Motor neuron (in vitro differentiated cells): ENCODE results near the gene ENHO. TPM values are rescaled to one million over a fixed set of nuclear protein-coding genes. Genes with fewer than 3 reads are reported as not detected.
"Not testable (repeated sequence)": the region's sequence is repeated elsewhere in the genome, so short reads cannot be mapped to it uniquely, and the experiment has no call there.

Source experiments
- ATAC-seq, 8 experiments: fragments of 200-7000 bp; cut with Tn5 transposase; replicated peaks in 6 of 8; 2 replicates each; pipeline ENCODE4 v1.8.0; 2021; ENCODE audit warnings: mild to moderate bottlenecking in 8 of 8, moderate library complexity in 8 of 8
- H3K27ac ChIP-seq, 2 donors: fragments of 250-450 bp; sonication (Bioruptor Pico); 2 replicates each; pipeline ENCODE4 v1.9.0; 2021; ENCODE audit warnings: antibody characterized with exemption in 2 of 2, mild to moderate bottlenecking in 2 of 2, moderate library complexity in 1 of 2
- H3K4me1 ChIP-seq, 2 donors: fragments of 250-450 bp; sonication (Bioruptor Pico); replicated peaks in 1 of 2; 2 replicates each; pipeline ENCODE4 v1.6.1; 2021; ENCODE audit warnings: antibody characterized with exemption in 2 of 2, mild to moderate bottlenecking in 2 of 2, moderate library complexity in 1 of 2
- H3K4me3 ChIP-seq, 5 donors: fragments of 250-450 bp; sonication (Bioruptor Pico); 2 replicates each; pipeline ENCODE4 v1.9.0; 2021; ENCODE audit warnings: antibody characterized with exemption in 5 of 5, mild to moderate bottlenecking in 5 of 5, moderate library complexity in 4 of 5
- WGBS, 10 experiments: fragments of 450-650 bp; shearing (Covaris generic); methylation state at CpG; one replicate each; pipeline ENCODE4 v1.0.0; 2022; 5-methylcytosine and 5-hydroxymethylcytosine counted together
- in situ Hi-C, 9 experiments: fragments of 400-800 bp; cut with MboI; loops; one replicate each; pipeline ENCODE4 v1.15.0; 2021; ENCODE audit warnings: low sequenced_read_pairs in 9 of 9, low pct_unique_long_range_greater_than_20kb in 2 of 9; ENCODE audit not compliant: unreplicated experiment in 9 of 9
- total RNA-seq, 8 experiments: library from RNA; unstranded; fragments of 300-600 nt; gene quantifications; 2 replicates each; pipeline versions ENCODE4 v1.2.3 to v1.2.4, GENCODE V29; 2022

Gene ENHO
- total RNA-seq, 8 experiments from 2014 or later: 3.9 to 25.4 (median 18.8) TPM

DNA sequence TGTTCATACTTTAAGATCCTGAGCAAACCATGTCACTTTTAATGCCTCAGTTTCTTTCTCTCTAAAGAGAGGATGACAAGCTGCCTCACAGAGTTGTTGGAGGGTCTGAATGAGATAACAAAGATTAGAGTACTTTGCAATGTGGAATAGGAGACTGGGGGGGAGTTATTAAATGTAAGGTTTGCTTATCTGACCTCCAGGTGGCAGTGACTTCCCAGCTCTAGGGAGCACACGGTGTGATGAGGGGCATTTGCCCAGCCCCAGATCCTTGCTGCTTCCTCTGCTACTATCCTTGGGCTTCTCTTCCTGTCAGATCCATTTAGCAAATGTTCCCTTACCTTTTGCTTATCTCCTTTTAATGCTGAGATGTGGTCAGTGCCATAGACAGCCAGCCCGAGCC, 30.7 kb downstream of the ENHO start:
- Histone ChIP-seq H3K27ac (no peak overlapping the region), H3K4me1 (no peaks in the 10 kb centered on the region), H3K4me3 (no peak overlapping the region)
- ATAC-seq: peak in 1 of 8 experiments; percentile 35
- 0% methylated on average over 1 of the region's 2 CpGs; no CpG with 5 or more reads in 9 of the 10 experiments for WGBS, 10 experiments
- in situ Hi-C loops: loop anchor here in 2 of 9 experiments (10.0 kb wide), 2 partner anchors 57 to 87 kb away; no protein-coding TSS in a partner anchor

- in situ Hi-C loops: loop anchor here in 2 of 9 experiments (10.0 kb wide), 2 partner anchors 57 to 87 kb away; no protein-coding TSS in a partner anchor
- WGBS, 10 experiments: 0% methylated on average over 1 of the region's 2 CpGs; no CpG with 5 or more reads in 8 of the 10 experiments
- Histone ChIP-seq H3K27ac (no peak overlapping the region), H3K4me3 (no peak overlapping the region), H3K4me1 (no peaks in the 10 kb centered on the region)
- ATAC-seq: no peak
Measured at GRCh38 chr9:34491596-34491995, 31.2 kb downstream of the ENHO start.

- H3K27ac ChIP-seq: no peak overlapping the region
- 0 to 75% (median 15%) methylated on average over 1 to 2 of the region's 3 CpGs; no CpG with 5 or more reads in 4 of the 10 experiments for WGBS, 10 experiments
- H3K4me3 ChIP-seq: no peak overlapping the region
- ATAC-seq: no peak
- in situ Hi-C loops: loop anchor here in 2 of 9 experiments (10.0 kb wide), 2 partner anchors 56 to 86 kb away; no protein-coding TSS in a partner anchor
- no peaks in the 10 kb centered on the region for H3K4me1 ChIP-seq
Measured at GRCh38 chr9:34490760-34491159, 32.0 kb downstream of the ENHO start.

DNA sequence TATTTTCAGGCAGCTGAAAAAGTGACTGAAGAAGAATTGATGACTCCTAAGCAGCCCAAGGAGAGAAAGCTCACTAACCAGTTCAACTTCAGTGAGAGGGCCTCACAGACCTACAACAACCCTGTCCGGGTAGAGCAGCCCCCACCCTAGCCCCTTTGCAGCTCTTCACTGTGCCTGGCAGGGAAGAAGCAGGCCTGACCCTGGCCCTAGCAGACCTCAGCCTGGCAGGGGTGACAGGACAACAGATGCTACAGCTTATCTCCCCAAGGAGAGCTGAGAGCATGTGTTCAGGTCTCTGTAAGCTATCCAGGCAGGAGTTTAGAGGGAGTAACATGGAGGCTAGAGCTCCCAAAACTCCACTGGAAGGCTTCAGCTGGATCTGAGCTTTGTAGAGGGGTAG, 32.4 kb downstream of the ENHO start:
- in situ Hi-C loops: loop anchor here in 2 of 9 experiments (10.0 kb wide), 2 partner anchors 56 to 86 kb away; no protein-coding TSS in a partner anchor
- Histone ChIP-seq H3K27ac (no peak overlapping the region), H3K4me3 (no peak overlapping the region), H3K4me1 (no peaks in the 10 kb centered on the region)
- no peak for ATAC-seq
- 17 to 63% methylated on average over 1 of the region's 1 CpG; no CpG with 5 or more reads in 8 of the 10 experiments for WGBS, 10 experiments

DNA sequence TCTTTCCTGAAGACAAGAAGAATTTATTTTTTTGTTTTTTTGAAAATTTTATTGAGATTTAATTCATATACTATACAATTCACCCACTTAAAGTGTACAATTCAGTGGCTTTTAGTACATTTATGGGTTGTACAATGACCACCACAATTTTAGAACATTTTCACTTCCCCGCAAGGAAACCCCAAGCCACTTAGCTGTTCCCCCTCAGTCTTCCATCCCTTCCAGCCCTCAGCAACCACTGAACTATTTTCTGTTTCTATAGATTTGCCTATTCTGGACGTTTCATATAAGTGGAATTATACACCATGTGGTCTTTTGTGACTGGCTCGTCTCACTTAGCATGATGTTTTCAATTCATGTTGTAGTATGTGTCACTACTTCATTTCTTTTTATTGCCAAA, 36.2 kb downstream of the ENHO start:
- Histone ChIP-seq H3K4me3 (no peak overlapping the region), H3K27ac (no peak overlapping the region), H3K4me1 (no peaks in the 10 kb centered on the region)
- 0 to 100% (median 67%) methylated on average over 1 to 3 of the region's 3 CpGs; no CpG with 5 or more reads in 2 of the 10 experiments for WGBS, 10 experiments
- in situ Hi-C loops: no loop called here
- no peak for ATAC-seq

GRCh38 chr9:34485822-34486221, 37.0 kb downstream of the ENHO start:
- no peak for ATAC-seq
- in situ Hi-C loops: no loop called here
- WGBS, 10 experiments: 9 to 100% (median 80%) methylated on average over 1 to 3 of the region's 6 CpGs; no CpG with 5 or more reads in 2 of the 10 experiments
- Histone ChIP-seq H3K27ac (no peak overlapping the region), H3K4me1 (no peaks in the 10 kb centered on the region), H3K4me3 (no peak overlapping the region)

GRCh38 chr9:34484678-34485077, 38.1 kb downstream of the ENHO start:
- Histone ChIP-seq H3K4me3 (no peak overlapping the region), H3K4me1 (peaks cover 0 to 4% of the 10 kb centered on the region in 2 donors), H3K27ac (no peak overlapping the region)
- no peak for ATAC-seq
- in situ Hi-C loops: no loop called here

DNA sequence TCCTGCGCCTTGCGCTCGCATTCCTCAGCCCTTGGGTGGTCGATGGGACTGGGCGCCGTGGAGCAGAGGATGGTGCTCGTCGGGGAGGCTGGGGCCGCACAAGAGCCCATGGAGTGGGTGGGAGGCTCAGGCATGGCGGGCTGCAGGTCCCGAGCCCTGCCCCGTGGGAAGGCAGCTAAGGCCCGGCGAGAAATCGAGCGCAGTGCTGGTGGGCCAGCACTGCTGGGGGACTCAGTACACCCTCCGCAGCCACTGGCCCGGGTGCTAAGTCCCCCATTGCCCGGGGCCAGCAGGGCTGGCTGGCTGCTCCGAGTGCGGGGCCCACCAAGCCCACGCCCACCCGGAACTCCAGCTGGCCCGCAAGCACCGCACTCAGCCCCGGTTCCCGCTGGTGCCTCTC, 40.0 kb downstream of the ENHO start:
- in situ Hi-C loops, H3K4me3 ChIP-seq, H3K27ac ChIP-seq, ATAC-seq: not testable (repeated sequence)
- H3K4me1 ChIP-seq: peaks cover 0 to 10% of the 10 kb centered on the region in 2 donors
- WGBS, 10 experiments: 100% methylated on average over 3 of the region's 27 CpGs; no CpG with 5 or more reads in 9 of the 10 experiments

GRCh38 chr9:34481620-34482019, 41.2 kb downstream of the ENHO start:
- WGBS, 10 experiments: 60 to 92% (median 91%) methylated on average over 1 to 5 of the region's 13 CpGs; no CpG with 5 or more reads in 7 of the 10 experiments
- peaks cover 0 to 10% of the 10 kb centered on the region in 2 donors for H3K4me1 ChIP-seq
- ATAC-seq, H3K27ac ChIP-seq, H3K4me3 ChIP-seq, in situ Hi-C loops: not testable (repeated sequence)

- H3K4me3 ChIP-seq: no peak overlapping the region
- in situ Hi-C loops: no loop called here
- H3K27ac ChIP-seq: no peak overlapping the region
- H3K4me1 ChIP-seq: peaks cover 0 to 10% of the 10 kb centered on the region in 2 donors
- ATAC-seq: peak in 5 of 8 experiments; percentile 14 to 79 (median 59)
- WGBS, 10 experiments: 0 to 44% (median 29%) methylated on average over 1 to 5 of the region's 5 CpGs; no CpG with 5 or more reads in 2 of the 10 experiments
Measured at GRCh38 chr9:34479431-34479866, 43.3 kb downstream of the ENHO start.

GRCh38 chr9:34477541-34477940, 45.2 kb downstream of the ENHO start:
- in situ Hi-C loops: no loop called here
- ATAC-seq: no peak
- Histone ChIP-seq H3K4me3 (no peak overlapping the region), H3K27ac (no peak overlapping the region), H3K4me1 (peaks cover 0 to 10% of the 10 kb centered on the region in 2 donors)
- 45 to 100% (median 86%) methylated on average over 1 of the region's 1 CpG; no CpG with 5 or more reads in 3 of the 10 experiments for WGBS, 10 experiments

- in situ Hi-C loops: no loop called here
- Histone ChIP-seq H3K4me3 (no peak overlapping the region), H3K27ac (no peak overlapping the region), H3K4me1 (peaks cover under 1 to 11% of the 10 kb centered on the region in 2 donors)
- ATAC-seq: no peak
- 0 to 72% (median 51%) methylated on average over 1 to 3 of the region's 3 CpGs; no CpG with 5 or more reads in 2 of the 10 experiments for WGBS, 10 experiments
Measured at GRCh38 chr9:34475097-34475496, 47.7 kb downstream of the ENHO start.
